ENCODE results near the gene FBXL13.

- TF ChIP-seq CTCF (IDR thresholded peaks at IDR 0.05) (no peak), POLR2A (IDR thresholded peaks at IDR 0.05) (no peak)
Observed at GRCh38 chr7:103001210-103001609, 73.4 kb downstream of the FBXL13 start.
